Stimulated activated CD4-positive, alpha-beta T cell treated with anti-CD3 and anti-CD28 coated beads, Interleukin-4, amount 100 ng/mL, for 1 hour (primary cell): ENCODE measurements around the gene GDPD1.
"Not testable (repeated sequence)": the region's sequence is repeated elsewhere in the genome, so short reads cannot be mapped to it uniquely, and the experiment has no call there.

Experiments
- DNase-seq: peaks from one replicate; pipeline ENCODE4 v3.0.0-alpha.2; 2020

The GDPD1 gene

GRCh38 chr17:59257101-59257500 is 36.8 kb downstream of the GDPD1 start:
- DNase-seq, result no peak

- no peak for DNase-seq
Observed at GRCh38 chr17:59260722-59261121, 40.4 kb downstream of the GDPD1 start.

GRCh38 chr17:59266745-59267144 is 46.4 kb downstream of the GDPD1 start:
- no peak for DNase-seq

- no peak for DNase-seq
Observed at GRCh38 chr17:59267776-59268175, 47.5 kb downstream of the GDPD1 start.

GRCh38 chr17:59275618-59276017 is 55.3 kb downstream of the GDPD1 start:
- DNase-seq, result no peak

- DNase-seq, result no peak
Observed at GRCh38 chr17:59277031-59277430, 56.7 kb downstream of the GDPD1 start.

GRCh38 chr17:59278406-59278805 is 58.1 kb downstream of the GDPD1 start:
- DNase-seq, result no peak

- no peak for DNase-seq
Observed at GRCh38 chr17:59284317-59284716, 64.0 kb downstream of the GDPD1 start.

GRCh38 chr17:59287452-59287851 is 67.1 kb downstream of the GDPD1 start:
- no peak for DNase-seq

GRCh38 chr17:59287891-59288290 is 67.6 kb downstream of the GDPD1 start:
- no peak for DNase-seq

- no peak for DNase-seq
Observed at GRCh38 chr17:59289981-59290301, 69.6 kb downstream of the GDPD1 start.

- DNase-seq, result not testable (repeated sequence)
Observed at GRCh38 chr17:59290302-59290998, 70.1 kb downstream of the GDPD1 start.

GRCh38 chr17:59292174-59292523 is 71.8 kb downstream of the GDPD1 start:
- DNase-seq, result no peak

- no peak for DNase-seq
Observed at GRCh38 chr17:59296190-59296589, 75.9 kb downstream of the GDPD1 start.

GRCh38 chr17:59298521-59298920 is 78.2 kb downstream of the GDPD1 start:
- no peak for DNase-seq

GRCh38 chr17:59299400-59300092 is 79.2 kb downstream of the GDPD1 start:
- DNase-seq, result no peak

GRCh38 chr17:59300941-59301340 is 80.6 kb downstream of the GDPD1 start:
- DNase-seq, result no peak

- no peak for DNase-seq
Observed at GRCh38 chr17:59304811-59305210, 84.5 kb downstream of the GDPD1 start.

- no peak for DNase-seq
Observed at GRCh38 chr17:59310263-59310920, 90.1 kb downstream of the GDPD1 start.

GRCh38 chr17:59311051-59311468 is 90.7 kb downstream of the GDPD1 start:
- no peak for DNase-seq

- DNase-seq, result not testable (repeated sequence)
Observed at GRCh38 chr17:59311521-59311920, 91.2 kb downstream of the GDPD1 start.

GRCh38 chr17:59315866-59316265 is 95.6 kb downstream of the GDPD1 start:
- no peak for DNase-seq
